GM06990 (cell line): Measurements from ENCODE around the gene CLEC18A.
A peak's percentile ranks its signal among the peaks of the same experiment; 100 is the strongest.

Experiments
- DNase-seq: peaks from one replicate; pipeline ENCODE4 v3.0.0-alpha.2; 2011; ENCODE audit not compliant: insufficient read length; ENCODE audit errors: extremely low read depth
- H3K27me3 ChIP-seq: replicated peaks from 2 replicates; pipeline ENCODE4 v1.6.0; 2011; ENCODE audit warnings: low read length; ENCODE audit not compliant: control insufficient read depth, insufficient read depth
- H3K36me3 ChIP-seq: 2 replicates; pipeline ENCODE4 v1.5.1; 2011; ENCODE audit warnings: low read length; ENCODE audit not compliant: control insufficient read depth, insufficient read depth
- H3K4me3 ChIP-seq: replicated peaks from 2 replicates; pipeline ENCODE4 v1.5.1; 2011; ENCODE audit warnings: low read depth, mild to moderate bottlenecking, control low read depth, low read length
- TF ChIP-seq, protein P1 (sequence below): IDR thresholded peaks from 2 replicates; pipeline ENCODE4 v1.5.1; 2011; ENCODE audit warnings: low read length, control low read depth, mild to moderate bottlenecking, inconsistent platforms; ENCODE audit not compliant: insufficient read depth, poor library complexity, severe bottlenecking

Gene CLEC18A

DNA sequence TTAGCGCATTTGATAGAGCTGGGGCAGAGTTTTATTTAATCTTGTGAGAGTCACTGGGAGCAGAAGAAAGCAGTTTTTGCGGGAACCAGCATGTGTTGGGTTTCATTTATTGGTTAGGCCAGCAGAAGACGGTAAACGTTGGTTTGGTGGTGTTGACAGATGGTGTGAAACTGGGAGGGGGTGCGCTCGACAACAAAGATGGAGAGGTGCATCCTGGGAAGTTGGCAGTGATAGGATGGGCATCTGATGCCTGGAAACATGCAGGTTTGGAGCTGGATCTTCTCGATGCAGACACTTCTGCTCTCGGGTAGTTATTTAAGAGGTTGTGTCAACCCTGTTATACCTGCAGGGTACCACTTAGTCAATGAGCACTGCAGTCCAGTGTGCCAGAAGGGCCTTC, 24.9 kb upstream of the CLEC18A start:
- TF ChIP-seq, protein P1, sequence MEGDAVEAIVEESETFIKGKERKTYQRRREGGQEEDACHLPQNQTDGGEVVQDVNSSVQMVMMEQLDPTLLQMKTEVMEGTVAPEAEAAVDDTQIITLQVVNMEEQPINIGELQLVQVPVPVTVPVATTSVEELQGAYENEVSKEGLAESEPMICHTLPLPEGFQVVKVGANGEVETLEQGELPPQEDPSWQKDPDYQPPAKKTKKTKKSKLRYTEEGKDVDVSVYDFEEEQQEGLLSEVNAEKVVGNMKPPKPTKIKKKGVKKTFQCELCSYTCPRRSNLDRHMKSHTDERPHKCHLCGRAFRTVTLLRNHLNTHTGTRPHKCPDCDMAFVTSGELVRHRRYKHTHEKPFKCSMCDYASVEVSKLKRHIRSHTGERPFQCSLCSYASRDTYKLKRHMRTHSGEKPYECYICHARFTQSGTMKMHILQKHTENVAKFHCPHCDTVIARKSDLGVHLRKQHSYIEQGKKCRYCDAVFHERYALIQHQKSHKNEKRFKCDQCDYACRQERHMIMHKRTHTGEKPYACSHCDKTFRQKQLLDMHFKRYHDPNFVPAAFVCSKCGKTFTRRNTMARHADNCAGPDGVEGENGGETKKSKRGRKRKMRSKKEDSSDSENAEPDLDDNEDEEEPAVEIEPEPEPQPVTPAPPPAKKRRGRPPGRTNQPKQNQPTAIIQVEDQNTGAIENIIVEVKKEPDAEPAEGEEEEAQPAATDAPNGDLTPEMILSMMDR: no peak
- no peak for DNase-seq
- Histone ChIP-seq H3K4me3 (no peak overlapping the region), H3K36me3 (peaks cover 4% of the 10 kb centered on the region), H3K27me3 (no peaks in the 10 kb centered on the region)

DNA sequence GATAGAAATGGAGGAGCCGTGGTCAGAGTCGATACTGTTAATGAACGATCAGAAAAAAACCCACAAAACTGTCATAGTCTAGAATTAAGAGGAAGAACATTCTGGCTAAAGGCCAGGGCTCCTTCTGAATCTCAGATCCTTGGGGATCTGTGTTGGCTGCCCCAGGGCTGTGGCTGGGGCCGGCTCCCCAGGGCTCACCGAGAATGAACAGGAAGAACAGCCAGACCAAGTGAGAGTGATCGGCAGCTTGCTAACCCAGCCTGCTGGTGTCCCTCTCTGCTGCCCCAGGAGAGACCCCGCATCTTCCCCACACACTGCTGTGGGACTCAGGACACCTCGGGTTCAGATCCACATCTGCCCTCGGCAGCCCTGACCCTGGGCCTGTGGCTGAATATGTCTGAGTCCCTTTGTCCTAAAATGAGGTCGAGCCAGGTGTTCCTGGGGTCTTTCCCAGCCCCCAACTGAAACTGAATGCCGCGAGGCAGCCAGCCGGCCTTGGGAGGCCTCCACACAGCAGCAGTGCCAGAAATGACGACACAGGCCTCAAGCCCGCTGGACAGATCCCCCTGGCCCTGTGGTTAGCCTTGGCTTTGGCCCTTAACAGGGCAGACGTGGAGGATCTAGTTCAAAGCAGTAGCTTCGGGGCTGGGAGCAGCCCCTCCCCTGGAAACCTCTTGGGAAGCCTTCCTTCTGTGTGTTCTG, 23.9 kb upstream of the CLEC18A start:
- no peak for DNase-seq
- Histone ChIP-seq H3K36me3 (peaks cover 4% of the 10 kb centered on the region), H3K4me3 (no peak overlapping the region), H3K27me3 (no peaks in the 10 kb centered on the region)
- TF ChIP-seq, protein P1: no peak

DNA sequence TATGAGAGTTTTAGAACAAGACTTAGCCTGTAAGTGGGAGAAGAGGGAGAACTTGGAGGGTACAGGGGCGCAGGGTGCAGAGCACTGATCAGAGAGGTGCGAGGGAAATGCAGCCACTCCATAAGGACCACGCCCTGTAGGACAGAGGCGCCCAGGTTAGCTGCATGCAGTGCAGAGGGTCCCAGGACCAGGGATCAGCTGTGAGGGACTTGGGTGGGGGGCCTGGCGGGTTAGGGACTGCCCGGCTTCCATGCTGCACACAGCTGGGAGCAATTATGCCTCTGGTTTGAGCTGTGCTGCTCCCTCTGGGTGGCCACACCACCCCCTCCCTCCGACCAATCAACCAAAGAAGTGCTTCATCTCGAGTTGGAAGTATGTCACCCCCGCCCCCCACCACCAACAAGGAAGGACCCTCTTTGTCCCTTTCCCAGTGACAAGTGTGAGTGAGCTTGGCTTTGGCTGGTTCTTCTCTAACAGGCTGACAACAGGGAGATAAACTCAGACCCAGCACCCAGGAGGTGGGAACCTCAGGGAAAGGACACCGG, 22.2 kb upstream of the CLEC18A start:
- peaks cover 11% of the 10 kb centered on the region for H3K36me3 ChIP-seq
- no peak overlapping the region for H3K4me3 ChIP-seq
- no peak for DNase-seq
- no peaks in the 10 kb centered on the region for H3K27me3 ChIP-seq
- TF ChIP-seq, protein P1: no peak

DNA sequence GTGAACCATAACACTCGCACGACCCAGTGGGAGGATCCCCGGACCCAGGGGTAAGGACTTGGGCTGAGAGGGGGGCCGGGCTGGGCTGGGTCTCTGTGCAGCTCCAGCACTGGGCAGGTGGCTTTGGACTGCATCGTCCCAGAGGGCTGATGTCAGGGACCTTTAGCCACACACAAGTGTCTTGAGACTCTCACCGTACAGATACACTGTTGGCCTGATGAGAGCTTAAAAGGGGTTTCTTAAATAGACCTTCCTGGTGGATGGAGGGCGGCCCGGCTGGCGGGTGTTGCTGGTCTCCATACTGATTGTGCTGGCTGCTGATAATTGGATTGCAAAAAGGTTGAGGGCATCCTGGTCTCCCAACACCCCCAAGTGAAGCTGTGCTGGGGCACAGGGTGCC, 21.7 kb upstream of the CLEC18A start:
- DNase-seq: no peak
- peaks cover 11% of the 10 kb centered on the region for H3K36me3 ChIP-seq
- TF ChIP-seq, protein P1: no peak
- no peaks in the 10 kb centered on the region for H3K27me3 ChIP-seq
- no peak overlapping the region for H3K4me3 ChIP-seq

DNA sequence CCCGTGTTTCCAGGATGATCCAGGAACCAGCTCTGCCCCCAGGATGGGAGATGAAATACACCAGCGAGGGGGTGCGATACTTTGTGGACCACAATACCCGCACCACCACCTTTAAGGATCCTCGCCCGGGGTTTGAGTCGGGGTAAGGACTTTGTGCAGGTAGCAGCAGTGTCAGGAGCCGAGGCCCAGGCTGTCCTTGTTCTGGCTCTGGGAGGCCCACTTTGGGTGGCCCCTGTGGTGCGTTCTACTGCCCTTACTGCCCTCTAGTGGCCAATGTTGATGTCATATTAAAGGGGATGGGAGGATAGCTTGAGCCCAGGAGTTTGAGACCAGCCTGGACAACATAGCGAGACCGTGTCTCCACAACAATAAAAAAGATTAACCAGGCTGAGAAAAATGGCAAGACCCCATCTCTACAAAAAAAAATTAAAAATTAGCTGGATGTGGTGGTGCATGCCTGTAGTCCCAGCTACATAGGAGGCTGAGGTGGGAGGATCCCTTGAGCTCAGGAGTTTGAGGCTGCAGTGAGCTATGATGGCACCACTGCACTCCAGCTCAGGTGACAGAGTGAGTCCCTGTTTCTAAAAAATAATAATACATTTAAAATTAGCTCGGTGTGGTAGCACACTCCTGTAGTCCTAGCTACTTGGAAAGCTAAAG, 20.9 kb upstream of the CLEC18A start:
- no peak for DNase-seq
- no peaks in the 10 kb centered on the region for H3K27me3 ChIP-seq
- TF ChIP-seq, protein P1: peak; percentile 70
- H3K4me3 ChIP-seq: no peak overlapping the region
- H3K36me3 ChIP-seq: peaks cover 11% of the 10 kb centered on the region
